Endothelial cell of hepatic sinusoid (primary cell): ENCODE measurements around the gene HIPK4.
"Not testable (repeated sequence)": the region's sequence is repeated elsewhere in the genome, so short reads cannot be mapped to it uniquely, and the experiment has no call there.

ENCODE experiments used
- in situ Hi-C: cut with HindIII; loops from 2 replicates; pipeline ENCODE4 v1.10.0; 2017; ENCODE audit warnings: low sequenced_read_pairs

The HIPK4 gene

DNA sequence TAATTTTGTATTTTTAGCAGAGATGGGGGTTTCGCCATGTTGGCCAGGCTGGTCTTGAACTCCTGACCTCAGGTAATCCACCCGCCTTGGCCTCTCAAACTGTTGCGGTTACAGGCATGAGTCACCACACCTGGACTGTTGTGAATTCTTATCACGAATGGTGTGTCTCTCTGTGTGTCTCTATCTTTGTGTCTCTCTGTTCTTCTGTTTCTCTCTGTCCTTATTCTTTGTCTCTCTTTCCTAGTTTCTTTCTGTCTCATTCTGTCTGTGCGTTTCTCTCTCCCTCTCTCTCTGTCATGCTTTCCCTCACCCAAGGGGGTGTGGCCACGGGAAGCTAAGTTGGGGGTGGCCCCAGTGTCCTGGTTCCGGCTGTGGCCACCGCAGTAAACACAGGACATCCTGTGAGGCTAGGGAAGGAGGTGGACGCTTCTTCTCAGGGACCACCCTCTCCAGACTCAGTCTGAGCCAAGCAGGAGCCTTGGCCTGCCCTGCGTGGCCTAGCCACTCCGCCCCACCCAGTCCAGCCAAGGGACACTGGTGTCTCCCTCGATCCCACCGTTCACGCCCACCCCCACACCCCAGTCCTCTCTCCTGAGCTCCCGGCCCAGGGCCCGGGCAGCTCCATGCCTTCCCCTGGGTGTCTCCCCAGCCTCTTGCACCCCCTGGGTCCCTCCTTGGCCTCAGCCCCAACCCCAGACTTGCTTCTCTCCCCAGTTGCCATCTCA is 27.1 kb upstream of the HIPK4 start:
- in situ Hi-C loops: no loop called here

DNA sequence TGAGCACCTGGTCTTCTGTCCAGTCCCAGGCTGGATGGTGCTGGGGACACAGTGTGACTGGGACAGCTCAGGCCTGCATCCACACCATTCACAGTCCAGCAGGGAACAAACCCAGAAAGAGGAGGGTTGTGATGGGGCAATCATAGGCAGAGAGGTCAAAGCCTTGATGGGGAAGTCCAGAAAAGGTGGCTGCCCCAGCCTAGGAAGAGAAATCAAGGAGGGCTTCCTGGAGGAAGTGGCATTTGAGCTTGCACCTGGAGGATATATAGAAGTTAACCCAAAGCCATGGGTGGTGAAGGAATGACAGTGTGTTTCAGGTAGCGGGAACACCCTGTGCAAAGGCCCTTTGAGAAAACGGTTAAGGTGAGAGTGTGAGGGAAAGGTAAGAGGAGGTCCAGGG is 25.8 kb upstream of the HIPK4 start:
- in situ Hi-C loops: no loop called here

DNA sequence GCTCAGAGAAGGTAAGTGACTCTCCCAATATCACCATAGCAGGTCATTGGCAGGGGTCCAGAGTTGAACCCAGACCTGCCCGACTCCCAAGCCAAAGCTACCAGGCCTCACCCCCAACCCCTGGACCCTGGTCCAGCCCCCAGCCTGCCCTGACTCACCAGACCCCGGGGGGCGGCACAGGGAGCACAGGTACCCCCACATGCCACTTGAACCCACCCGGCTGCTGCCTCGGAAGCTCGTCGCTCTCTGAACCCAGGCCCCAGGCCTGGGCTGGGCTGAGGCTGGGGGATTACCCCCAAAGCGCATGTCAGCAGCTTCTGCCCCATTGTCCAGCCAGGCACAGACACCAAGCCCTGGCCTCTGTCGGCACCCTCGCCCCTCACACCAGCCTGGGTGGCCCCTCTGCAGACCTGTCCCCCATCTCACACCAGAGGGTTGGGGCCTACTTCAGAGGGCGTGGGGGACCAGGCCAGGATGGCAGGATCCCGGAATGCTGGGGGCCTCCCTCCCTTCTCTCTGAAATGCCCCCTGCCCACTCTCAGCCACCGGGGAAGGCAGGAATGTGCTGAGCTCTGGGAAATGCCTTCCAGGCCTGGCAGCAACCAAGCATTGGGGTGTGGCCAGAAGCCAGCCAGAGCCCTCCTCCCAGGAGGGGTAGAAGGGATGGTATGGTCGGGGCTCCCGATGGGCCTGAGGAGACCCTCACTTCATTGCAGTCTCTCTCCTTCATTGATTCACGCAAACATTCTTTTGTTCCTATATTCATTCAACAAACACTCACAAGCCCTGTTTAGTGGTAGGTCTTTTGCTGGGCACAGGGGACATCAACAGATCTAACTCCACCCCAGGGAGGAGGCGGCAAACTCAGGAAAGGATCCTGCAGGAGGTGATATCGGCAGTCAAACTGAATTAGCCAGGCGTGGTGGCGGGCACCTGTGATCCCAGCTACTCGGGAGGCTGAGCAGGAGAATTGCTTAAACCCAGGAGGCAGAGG is 24.9 kb upstream of the HIPK4 start:
- in situ Hi-C loops: no loop called here

DNA sequence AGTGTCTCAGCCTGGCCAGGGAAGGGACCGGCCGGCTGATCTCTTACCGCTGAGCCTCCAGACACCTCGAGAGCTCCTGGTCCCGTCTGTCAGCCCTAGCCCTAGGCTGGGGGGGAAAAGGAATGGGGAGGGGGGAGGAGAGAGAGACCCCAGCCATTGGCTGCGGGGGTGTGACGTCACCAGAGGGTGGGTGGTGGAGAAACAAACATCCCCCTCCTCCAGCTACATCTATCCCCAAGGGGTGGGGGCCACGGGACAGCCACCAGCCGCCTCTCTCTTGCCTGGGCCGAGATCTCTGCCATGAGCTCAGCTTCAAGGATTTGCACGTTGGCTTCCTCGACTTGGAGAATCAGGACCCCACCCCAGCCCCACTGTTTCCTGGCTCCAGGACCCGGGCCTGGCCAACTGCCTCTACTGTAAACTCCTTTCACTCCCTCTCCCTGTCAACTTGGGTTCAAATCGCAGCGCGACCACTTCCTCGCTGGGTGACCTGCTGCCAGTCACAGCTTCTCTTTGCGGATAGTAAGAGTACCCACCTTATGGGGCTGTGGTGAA is 23.4 kb upstream of the HIPK4 start, which contains the start of gene PRX:
TSS of gene PRX (minus strand) at position 88 of the 555 bp plus-strand sequence. CDS start 5,446 bp downstream, outside the sequence.
- in situ Hi-C loops: no loop called here

DNA sequence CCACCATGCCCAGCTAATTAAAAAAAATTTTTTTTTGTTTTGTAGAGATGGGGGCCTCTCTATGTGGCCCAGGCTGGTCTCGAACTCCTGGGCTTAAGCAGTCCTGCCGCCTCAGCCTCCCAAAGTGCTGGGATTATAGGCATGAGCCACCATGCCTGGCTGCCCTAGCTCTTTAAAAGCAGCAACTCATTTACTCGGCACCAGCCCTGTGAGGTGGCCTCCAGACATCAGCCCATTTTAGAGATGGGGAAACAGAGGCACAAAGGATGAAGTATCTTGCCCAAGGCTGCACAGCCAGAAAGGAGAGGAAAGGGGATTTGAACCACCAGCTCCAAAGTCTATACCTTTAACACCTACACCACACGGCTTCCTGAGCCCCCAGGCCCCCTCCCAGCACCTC is 22.9 kb upstream of the HIPK4 start:
- in situ Hi-C loops: no loop called here

DNA sequence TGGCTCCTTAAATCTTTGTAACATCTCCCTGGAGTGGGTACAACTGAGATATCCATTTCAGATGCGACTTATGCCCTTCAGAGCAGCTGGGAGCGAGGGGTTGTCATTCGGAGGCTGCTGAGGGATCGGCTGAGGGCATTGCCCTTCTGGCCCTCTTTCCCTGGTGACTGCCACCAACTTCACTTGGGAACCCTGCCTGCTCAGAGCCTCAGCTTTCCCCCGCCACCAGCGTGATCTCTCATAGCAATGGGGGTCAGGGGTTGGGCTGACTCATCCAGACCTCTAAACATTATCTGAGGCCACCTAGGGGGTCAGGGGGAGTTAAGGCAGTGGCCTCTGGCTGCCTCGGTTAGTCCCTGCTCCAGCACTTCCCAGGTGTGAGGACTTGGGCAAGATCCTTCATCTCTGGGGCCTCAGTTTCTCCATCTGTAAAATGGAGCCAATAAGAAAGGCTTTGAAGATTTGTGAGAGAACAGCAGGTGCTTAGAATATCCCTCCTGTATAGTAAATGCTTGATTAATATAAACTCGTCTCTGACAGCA is 22.0 kb upstream of the HIPK4 start:
- in situ Hi-C loops: no loop called here

DNA sequence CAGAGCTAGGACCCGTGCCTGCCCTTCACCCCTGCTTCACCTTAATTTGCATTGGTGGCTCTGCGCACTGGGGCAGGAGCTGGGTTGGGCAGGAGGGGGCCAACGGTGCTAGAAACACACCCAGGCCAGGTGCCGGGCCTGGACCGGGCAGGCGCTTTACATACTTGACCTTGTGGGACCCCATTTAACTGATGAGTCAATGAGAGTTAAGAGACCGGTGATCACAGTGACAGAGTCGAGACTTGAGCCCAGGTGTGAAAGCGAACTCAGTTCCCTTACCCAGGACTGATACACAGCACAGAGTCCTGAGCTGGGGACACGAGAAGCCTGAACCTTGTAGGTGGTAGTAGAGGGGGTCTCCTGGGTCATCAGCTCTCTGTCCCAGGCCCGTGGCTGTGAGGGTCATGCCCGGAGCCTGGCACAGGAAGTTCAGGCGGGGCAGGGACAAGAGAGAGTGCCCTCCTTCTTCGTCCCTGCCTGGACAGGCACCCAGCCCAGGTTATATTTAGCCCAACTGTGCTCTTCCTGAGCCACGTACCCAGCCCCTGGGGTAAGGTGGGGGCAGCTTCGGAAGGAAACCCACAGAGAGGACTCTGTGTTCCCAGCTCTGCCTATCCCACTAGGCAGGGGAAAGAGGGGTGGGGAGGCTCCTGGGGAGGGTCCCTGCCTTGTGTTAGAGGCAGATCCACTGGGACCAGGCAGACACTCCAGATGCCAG is 21.3 kb upstream of the HIPK4 start:
- in situ Hi-C loops: no loop called here

DNA sequence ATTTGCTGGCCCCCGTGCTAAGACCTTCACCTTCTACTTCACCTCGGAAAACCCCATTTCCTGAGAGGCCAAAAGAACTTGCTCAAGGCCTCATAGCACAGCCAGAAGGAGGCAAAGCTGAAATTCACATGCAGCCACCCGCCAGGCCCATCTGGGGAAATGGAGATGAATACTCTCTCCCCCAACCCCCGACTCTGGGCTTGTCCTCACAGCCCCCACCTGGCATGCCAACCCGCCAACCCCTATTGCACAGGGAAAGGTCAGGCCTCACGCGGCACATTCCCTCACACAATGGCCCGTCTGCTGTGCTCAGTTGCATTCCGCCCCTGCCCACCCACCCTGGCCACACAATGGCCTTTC is 20.0 kb upstream of the HIPK4 start:
- in situ Hi-C loops: no loop called here

DNA sequence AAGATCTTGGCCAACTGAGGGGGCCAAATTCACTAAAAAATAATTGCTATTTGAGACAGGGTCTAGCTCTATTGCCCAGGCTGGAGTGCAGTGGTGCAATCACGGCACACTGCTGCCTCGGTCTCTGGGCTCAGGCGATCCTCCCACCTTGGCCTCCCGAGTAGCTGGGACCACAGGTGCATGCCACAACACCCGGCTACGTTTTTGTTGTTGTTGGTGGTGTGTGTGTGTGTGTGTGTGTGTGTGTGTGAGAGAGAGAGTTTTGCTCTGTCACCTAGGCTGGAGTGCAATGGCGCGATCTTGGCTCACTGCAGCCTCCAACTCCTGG is 18.6 kb upstream of the HIPK4 start:
- in situ Hi-C loops: not testable (repeated sequence)

DNA sequence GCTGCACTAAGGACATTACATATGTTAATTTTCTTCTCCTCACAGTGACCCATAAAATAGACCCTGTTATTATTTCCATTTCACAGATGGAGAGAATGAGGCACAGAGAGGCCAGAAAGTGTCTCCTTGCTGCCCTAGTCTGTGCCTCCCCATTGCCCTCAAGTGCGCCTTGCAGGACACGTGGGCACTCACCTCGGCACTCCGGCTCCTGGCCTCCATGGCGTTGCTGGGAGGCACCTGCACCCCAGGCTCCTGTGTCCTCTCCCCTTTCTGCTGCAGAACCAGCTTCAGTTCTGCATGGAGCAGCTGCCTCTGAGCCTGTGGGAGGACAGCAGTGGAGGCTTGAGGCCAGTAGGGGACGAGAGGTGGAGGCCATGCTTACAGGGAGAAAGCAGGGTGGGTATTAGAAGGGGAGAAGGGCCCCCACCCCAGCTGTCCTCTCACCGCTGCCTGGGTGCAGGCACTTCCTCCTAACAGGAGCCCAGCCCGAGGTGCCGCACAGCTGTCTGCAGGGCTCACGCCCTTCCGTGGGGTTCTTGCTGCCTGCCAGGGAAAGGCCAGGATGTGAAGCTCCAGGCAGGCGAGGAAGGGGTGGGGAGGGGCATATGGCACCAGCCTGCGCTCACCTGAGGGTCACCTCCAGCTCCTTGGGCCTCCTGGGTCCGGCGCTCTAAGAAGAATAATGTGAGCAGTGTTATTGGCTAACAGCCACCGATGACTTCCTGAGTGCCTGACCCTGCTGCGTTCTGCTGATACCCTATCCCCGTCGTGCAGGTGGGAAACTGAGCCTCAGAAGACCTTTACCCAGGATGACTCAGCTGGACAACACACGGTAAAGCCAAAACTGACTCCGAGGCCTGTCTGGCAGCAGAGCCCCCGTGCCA is 18.0 kb upstream of the HIPK4 start:
- in situ Hi-C loops: no loop called here

DNA sequence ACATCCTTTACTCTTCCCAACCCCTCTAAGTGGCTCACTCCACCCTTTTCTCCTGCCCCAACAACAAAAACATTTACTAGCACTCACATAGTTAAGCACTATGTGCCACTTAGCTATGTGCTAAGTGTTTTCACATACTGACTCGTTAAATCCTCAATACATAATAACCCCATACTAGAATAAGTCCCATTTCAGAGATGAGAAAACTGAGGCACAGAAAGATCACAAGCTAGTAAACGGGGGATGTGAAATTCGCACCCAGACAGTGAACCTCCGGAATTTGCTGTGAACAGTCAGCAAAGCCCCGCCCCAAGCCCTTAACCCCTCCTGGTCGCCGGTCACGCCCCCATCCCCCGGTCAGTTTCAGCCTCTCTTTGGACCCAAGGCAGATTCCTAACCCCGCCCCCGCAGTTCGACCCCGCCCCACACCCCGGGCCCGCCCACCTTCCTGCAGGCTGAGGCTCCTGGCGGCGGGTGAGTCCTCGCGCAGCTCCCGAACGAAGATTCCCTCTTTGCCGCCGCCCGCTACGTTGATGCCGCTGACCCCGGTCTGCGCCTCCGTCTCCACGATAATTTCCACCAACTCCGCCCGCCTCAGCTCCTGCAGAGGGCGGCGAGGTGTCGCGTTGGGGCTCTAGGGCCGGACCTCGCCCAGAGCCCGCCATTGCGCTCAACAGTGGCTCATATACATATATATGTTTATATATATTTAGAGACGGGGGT is 13.4 kb upstream of the HIPK4 start:
- in situ Hi-C loops: no loop called here

DNA sequence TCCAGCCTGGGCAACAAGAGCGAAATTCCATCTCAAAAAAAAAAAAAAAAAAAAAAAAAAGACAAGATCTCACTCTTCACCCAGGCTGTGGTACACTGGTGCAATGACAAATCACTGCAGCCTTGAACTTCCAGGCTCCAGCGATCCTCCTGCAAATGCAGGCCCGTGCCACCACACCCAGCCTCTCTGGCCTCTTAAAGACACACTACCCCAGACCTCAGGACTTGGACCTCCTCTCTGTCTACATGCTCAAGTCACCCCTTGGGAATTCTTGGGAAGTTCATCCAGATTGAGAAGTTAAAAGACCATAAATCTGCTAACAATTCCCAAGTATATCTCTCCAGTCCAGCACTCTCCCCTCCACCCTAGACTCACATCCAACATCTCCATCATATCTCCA is 10.6 kb upstream of the HIPK4 start:
- in situ Hi-C loops: no loop called here

DNA sequence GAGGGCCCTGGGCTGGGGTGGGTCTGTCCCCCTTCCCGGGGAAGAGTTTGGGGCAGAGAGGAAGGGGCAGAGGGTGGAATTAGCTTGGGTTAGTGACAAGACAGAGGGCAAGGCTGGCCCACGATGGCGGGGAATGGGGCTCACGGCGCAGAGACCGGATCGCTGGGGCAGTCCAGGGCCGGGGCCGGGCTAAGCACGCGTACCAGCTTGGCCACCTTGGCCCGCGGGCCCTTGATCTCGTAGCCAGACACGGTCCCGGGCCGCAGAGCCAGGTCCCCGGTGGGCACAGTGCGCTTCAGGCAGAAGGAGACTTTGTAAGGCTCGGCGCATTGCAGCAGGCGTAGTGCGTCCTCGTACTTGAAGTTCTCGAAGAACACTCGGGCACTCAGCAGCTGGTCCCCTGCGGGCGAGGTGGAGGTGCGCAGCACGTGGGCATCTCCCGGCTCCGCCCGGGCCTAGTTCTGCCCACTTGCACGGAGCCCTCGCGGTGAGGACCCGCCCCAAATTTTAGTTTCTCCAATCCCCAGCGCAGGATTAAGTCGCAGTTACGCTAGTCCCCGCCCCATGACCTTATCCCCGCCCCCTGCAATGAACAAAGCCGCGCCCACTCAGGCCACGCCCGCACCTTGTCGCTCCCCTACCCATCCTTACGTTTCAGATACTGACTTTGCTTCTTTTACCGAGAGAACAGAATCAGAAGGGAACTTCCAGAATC is 8.6 kb upstream of the HIPK4 start:
- in situ Hi-C loops: no loop called here

DNA sequence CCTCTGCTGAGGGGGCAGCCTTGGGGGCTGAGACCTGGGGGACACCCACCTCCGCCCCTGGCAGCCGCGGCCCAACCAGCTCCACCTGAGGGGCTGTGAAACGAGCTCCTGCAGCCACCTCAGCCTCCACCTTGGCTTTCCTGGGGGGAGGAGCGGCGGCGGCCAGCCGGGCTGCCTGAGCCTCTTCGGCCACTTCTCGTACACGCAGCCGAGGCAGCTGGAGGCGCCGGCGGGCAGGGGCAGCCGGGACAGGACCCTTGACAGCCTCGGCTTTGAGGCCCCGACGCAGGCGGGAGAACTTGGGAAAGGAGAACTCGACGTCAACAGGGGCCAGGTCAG is 7.6 kb upstream of the HIPK4 start:
- in situ Hi-C loops: no loop called here

DNA sequence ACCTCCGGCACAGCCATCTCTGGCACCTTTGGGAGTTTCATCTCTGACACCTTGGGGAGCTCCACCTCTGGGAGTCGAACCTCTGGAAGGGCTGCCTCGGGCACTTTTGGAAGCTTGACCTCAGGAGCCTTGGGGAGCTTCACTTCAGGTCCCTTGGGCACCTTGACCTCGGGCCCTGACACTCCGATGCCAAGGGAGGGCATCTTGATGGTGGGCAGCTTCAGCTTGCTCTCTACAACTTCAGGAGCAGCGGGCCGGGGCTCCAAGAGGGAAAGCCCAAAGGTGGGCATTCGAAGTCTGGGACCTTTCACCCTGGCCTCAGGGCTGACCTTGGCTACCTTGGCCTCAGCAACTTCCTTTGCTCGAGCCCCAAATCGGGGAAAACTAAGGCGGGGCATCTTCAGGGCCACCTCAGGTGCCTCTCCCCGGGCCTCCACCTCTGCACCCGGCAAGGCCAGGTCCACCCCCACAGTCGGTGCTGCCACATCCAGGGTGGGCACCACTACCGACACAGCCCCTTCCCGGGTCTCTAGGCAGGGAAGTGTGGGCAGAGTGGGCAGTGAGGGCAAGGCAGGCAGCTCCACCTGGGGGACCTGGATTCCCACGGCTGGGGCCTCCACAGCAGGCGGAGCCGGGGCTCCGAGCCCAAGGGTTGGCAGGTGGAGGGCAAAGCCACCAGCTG is 7.0 kb upstream of the HIPK4 start:
- in situ Hi-C loops: no loop called here

DNA sequence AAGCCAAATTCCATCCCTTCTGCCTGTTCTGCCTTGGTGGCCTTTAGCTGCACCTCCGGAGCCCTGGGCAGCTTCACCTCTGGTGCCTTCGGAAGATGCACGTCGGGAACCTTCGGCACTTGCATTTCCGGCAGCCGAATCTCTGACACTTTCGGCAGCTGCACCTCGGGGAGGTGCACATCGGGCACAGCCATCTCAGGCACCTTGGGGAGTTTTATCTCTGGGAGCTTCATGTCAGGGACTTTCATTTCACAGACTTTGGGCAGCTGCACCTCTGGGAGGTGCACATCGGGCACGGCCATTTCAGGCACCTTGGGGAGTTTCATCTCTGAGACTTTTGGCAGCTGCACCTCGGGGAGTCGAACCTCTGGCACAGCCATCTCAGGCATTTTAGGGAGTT is 6.0 kb upstream of the HIPK4 start:
- in situ Hi-C loops: no loop called here

DNA sequence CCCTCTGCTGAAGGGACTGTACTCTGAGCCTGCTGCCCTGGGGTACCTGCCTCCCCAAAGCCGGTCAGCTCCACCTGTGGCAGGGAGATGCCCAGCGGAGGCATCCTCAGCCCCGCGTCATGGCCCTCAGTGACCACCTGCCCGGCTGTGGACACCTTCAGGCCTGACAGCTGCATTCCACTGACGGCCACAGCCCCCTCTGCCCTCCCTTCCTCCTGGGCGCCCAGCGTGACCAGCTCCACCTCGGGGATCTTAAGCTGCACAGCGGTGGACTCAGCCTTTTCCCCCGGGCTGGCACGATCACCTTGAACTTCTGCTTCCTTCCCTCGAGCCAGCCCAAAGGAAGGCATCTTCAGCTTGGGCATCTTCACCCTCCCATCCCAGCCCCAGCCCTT is 4.8 kb upstream of the HIPK4 start:
- in situ Hi-C loops: no loop called here
